ENCODE results near the gene CRACR2B. TPM values are rescaled to one million over a fixed set of nuclear protein-coding genes. Genes with fewer than 3 reads are reported as not detected.

The CRACR2B gene
- total and polyA plus RNA-seq, 2 of the 8 experiments (the other 6 are each of a cell fraction or from before 2014, with no cell fraction given), result 18.2 to 26.4 TPM

DNA sequence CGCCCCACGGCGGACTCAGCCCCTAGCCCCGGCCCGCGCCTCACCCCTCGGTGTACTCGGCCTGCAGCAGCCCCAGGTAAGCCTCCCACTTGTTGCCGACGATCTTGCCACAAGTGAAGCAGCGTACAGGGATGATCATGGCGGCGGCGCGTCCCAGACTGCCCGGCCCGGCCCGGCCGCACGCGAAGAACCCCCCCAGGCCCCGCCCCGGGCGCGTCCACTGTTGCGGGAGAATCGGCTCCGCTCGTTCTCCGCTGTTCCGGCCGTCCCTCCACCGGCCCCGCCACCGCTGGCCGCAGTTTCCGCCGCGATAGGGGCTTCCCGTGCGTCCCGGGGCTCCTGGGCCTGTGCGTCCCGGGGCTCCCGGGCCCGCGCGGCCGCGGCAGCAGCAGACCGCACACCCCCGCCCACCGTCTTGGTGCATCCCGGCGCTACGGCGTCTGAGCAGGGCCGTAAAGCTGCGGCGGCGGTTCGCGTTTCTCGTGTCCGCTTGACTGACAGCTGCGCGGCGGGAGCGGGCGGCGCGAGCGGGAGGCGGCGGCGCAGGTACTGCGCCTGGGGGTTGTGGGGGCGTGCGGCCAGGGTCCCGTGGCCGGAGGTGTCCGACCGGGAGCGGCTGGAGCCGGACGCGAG lies 14.8 kb downstream of the CRACR2B start, which contains the start of the genes POLR2L and TSPAN4 (continued):
- TF ChIP-seq, protein P1, sequence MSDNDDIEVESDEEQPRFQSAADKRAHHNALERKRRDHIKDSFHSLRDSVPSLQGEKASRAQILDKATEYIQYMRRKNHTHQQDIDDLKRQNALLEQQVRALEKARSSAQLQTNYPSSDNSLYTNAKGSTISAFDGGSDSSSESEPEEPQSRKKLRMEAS (IDR thresholded peaks at IDR 0.05), result peak; percentile 92
- TF ChIP-seq ZNF274 (IDR thresholded peaks at IDR 0.05; ENCODE audit: borderline replicate concordance, extremely low read depth, low read length) (no peak), CBX8 (IDR thresholded peaks at IDR 0.05; ENCODE audit: borderline replicate concordance, low read depth, low read length) (no peak), POLR2AphosphoS5 (IDR thresholded peaks at IDR 0.05; ENCODE audit: low read depth, low read length) (peak; percentile 99), NANOG (IDR thresholded peaks at IDR 0.05; ENCODE audit: insufficient read depth, low read depth, low read length, poor library complexity, severe bottlenecking) (no peak), POU5F1 (IDR thresholded peaks at IDR 0.05; ENCODE audit: low read depth, low read length) (no peak), SIRT6 (IDR thresholded peaks at IDR 0.05; ENCODE audit: low read length) (no peak), BRCA1 (IDR thresholded peaks at IDR 0.05; ENCODE audit: low read depth, low read length) (peak; percentile 51; the same call in 1 of the 2 replicates), PHF8 (conservative IDR thresholded peaks at IDR 0.05; ENCODE audit: low read depth, low read length) (peak; percentile 94), MAFK (IDR thresholded peaks at IDR 0.05; ENCODE audit: low read depth, low read length) (no peak)

Measured in H1 (cell line).